ENCODE measurements around the gene ATP13A1.

DNA sequence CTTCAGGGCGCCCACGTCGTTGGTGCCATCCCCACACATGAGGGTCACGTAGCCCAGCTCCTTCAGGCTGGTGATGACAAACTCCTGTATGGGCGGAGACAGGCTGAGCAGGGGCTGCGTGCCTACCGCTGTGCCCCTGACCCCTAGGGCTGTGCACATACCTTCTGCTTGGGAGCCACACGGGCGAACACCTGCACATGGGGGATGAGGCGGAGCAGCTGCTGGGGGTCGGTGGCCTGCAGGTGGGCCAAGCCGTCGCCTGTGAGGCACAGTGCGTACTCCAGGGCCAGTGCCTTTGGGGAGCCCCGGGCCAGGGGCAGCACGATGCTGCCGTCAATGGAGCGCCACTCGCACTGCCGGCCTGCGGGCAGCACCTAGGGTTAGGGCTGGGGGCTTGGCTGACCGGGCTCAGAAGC, 13.9 kb downstream of the ATP13A1 start:
- TF ChIP-seq, protein P1, sequence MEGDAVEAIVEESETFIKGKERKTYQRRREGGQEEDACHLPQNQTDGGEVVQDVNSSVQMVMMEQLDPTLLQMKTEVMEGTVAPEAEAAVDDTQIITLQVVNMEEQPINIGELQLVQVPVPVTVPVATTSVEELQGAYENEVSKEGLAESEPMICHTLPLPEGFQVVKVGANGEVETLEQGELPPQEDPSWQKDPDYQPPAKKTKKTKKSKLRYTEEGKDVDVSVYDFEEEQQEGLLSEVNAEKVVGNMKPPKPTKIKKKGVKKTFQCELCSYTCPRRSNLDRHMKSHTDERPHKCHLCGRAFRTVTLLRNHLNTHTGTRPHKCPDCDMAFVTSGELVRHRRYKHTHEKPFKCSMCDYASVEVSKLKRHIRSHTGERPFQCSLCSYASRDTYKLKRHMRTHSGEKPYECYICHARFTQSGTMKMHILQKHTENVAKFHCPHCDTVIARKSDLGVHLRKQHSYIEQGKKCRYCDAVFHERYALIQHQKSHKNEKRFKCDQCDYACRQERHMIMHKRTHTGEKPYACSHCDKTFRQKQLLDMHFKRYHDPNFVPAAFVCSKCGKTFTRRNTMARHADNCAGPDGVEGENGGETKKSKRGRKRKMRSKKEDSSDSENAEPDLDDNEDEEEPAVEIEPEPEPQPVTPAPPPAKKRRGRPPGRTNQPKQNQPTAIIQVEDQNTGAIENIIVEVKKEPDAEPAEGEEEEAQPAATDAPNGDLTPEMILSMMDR (IDR thresholded peaks at IDR 0.05): no peak
- no peak for TF ChIP-seq POLR2A (IDR thresholded peaks at IDR 0.05)
- TF ChIP-seq POLR2AphosphoS5 (IDR thresholded peaks at IDR 0.05): no peak
- TF ChIP-seq EP300 (IDR thresholded peaks at IDR 0.05): no peak
